ENCODE measurements around the gene NAA60.

NAA60 gene

DNA sequence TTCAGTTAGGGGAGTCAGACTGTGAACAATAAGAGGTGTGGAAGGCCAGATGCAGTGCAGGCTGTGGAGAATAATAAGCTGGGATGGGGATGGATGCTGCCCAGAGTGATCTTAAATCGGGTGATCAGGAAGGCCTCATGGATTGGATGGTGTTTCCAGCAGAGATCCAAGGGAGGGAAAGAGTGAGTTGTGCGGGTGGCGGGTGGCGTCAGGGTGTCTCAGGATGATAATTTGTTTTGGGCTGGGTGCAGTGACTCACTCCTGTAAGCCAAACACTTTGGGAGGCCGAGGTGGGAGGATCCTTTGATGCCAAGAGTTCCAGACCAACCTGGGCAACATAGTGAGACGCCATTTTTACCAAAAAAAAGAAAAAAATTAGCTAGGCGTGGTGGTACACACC lies 65.3 kb downstream of the NAA60 start:
- no peak for DNase-seq
- H3K27me3 ChIP-seq (replicated peaks), result no peaks in the 10 kb centered on the region
- H3K36me3 ChIP-seq (replicated peaks), result peaks cover 25% of the 10 kb centered on the region
- in situ Hi-C loops (cut with HindIII; ENCODE audit: low pct_ligation_motif_present, low sequenced_read_pairs), result no loop called here
- no peak overlapping the region for H3K27ac ChIP-seq
- no peak overlapping the region for H3K4me3 ChIP-seq (ENCODE audit: low read depth, low read length)
- TF ChIP-seq, protein P1, sequence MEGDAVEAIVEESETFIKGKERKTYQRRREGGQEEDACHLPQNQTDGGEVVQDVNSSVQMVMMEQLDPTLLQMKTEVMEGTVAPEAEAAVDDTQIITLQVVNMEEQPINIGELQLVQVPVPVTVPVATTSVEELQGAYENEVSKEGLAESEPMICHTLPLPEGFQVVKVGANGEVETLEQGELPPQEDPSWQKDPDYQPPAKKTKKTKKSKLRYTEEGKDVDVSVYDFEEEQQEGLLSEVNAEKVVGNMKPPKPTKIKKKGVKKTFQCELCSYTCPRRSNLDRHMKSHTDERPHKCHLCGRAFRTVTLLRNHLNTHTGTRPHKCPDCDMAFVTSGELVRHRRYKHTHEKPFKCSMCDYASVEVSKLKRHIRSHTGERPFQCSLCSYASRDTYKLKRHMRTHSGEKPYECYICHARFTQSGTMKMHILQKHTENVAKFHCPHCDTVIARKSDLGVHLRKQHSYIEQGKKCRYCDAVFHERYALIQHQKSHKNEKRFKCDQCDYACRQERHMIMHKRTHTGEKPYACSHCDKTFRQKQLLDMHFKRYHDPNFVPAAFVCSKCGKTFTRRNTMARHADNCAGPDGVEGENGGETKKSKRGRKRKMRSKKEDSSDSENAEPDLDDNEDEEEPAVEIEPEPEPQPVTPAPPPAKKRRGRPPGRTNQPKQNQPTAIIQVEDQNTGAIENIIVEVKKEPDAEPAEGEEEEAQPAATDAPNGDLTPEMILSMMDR (IDR thresholded peaks at IDR 0.05; ENCODE audit: low read depth, low read length, missing control alignments), result no peak

DNA sequence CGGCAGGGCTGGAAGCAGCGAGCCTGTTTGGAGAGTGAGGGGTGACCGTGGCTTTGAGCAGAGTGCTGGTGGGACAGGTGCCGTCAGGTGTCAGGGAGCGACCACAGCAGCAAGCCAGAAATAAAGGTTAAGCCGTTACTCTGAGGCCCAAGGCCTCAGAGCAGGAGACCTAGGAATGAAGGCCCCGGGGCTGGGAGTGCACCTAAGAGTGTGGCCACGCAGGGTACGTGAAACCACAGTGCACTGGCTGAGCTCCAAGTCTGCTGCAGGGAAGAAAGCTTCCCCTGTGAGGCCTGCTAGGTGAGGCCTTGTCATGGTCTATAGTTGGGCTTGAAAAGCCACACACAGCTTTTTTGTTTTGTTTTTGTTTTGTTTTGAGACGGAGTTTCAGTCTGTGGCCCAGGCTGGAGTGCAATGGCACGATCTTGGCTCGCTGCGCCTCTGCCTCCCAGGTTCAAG lies 66.0 kb downstream of the NAA60 start:
- TF ChIP-seq, protein P1 (IDR thresholded peaks at IDR 0.05; ENCODE audit: low read depth, low read length, missing control alignments), result no peak
- Histone ChIP-seq H3K4me3 (ENCODE audit: low read depth, low read length) (no peak overlapping the region), H3K27ac (no peak overlapping the region), H3K27me3 (replicated peaks) (no peaks in the 10 kb centered on the region), H3K36me3 (replicated peaks) (peaks cover 25% of the 10 kb centered on the region)
- in situ Hi-C loops (cut with HindIII; ENCODE audit: low pct_ligation_motif_present, low sequenced_read_pairs), result no loop called here
- no peak for DNase-seq

DNA sequence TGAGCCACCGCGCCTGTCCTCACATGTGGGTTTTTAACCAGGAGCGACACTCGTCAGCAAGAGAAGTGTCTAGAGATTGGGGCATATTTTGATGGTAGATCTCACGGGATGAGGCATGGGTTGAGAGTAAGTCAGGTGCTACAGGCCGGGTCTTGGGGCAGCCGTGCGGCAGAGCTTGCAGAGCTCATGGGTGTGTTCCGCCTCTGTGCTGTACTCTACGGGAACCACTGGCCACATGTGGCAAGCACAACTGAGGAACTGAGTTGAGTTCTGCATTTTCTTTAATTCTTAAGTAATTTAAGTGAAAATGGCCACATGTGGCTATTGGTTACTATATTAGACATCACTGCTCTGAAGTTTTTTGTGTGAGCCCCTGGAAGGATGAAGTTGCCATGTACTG lies 66.9 kb downstream of the NAA60 start:
- no peak overlapping the region for H3K27ac ChIP-seq
- DNase-seq, result no peak
- TF ChIP-seq, protein P1 (IDR thresholded peaks at IDR 0.05; ENCODE audit: low read depth, low read length, missing control alignments), result no peak
- H3K4me3 ChIP-seq (ENCODE audit: low read depth, low read length), result no peak overlapping the region
- in situ Hi-C loops (cut with HindIII; ENCODE audit: low pct_ligation_motif_present, low sequenced_read_pairs), result no loop called here
- peaks cover 25% of the 10 kb centered on the region for H3K36me3 ChIP-seq (replicated peaks)
- H3K27me3 ChIP-seq (replicated peaks), result no peaks in the 10 kb centered on the region

DNA sequence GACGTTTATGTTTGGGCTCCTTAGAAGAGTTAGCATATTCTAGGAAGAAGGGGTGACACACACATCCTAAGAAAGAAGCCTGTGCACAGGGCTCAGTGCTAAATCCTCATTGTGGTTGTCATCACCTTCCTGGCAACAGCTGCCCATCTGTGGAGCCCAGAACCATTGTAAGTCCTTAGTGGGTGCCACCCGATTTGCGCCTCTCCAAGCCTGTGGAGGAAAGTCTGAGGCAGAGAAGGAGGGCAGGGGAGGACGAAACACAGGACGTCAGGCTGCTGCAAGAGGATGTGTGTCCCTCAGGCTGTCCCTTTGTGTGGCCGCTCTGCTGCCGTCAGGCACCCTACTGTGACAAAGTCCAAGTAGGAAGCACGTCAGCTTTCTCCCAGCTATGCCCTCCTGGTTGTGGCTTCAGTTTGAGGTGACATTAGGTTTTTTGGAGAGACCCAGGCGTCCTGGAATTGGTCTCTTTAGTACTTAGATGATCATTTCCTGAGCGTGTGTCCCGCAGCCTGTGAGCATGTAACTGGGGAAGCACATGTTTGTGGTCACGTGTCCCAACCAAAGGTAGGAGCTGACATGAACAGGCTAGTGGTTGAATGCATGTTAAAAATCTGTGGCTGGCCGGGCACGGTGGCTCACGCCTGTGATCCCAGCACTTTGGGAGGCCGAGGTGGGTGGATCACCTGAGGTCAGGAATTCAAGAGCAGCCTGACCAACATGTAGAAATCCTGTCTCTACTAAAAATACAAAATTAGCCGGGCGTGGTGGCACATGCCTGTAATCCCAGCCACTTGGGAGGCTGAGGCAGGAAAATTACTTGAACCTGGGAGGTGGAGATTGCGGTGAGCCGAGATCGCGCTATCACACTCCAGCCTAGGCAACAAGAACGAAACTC lies 68.1 kb downstream of the NAA60 start:
- Histone ChIP-seq H3K4me3 (ENCODE audit: low read depth, low read length) (no peak overlapping the region), H3K27ac (no peak overlapping the region), H3K36me3 (replicated peaks) (peaks cover 31% of the 10 kb centered on the region), H3K27me3 (replicated peaks) (no peaks in the 10 kb centered on the region)
- in situ Hi-C loops (cut with HindIII; ENCODE audit: low pct_ligation_motif_present, low sequenced_read_pairs), result no loop called here
- no peak for DNase-seq
- TF ChIP-seq, protein P1 (IDR thresholded peaks at IDR 0.05; ENCODE audit: low read depth, low read length, missing control alignments), result no peak

DNA sequence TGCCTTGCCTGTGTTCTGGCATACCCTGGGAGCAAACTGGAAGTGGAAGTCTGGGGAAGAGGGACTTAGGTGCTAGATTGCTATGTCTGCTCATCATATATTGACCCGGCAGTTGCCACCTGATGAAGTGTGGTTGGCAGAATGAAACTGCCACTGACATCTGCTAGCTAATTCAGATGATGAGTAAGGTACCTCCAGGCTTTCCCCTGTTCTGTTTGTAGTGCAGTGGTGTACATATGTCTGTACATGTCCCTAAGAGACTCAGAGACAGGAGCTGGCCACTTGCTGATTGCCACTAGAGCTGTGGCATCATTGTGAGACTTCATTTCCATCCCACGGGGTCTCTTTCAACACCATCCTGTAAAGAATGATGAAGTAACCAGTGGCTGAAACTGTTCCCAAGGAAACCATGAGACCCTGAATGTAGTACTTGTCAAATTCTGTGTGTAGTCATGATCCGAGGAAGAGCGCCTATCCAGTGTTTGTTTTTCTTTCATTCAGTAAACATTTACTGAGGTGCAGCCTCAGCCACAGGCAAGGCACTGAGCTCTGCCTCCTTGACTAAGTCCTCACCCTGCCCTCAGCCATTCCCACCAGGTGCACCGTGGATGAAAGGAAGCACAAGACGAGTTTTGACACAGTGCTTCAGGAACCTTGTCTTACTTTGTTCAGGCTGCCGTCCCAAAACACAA lies 70.6 kb downstream of the NAA60 start:
- peaks cover 25% of the 10 kb centered on the region for H3K36me3 ChIP-seq (replicated peaks)
- no peaks in the 10 kb centered on the region for H3K27me3 ChIP-seq (replicated peaks)
- TF ChIP-seq, protein P1 (IDR thresholded peaks at IDR 0.05; ENCODE audit: low read depth, low read length, missing control alignments), result no peak
- DNase-seq, result no peak
- no peak overlapping the region for H3K27ac ChIP-seq
- in situ Hi-C loops (cut with HindIII; ENCODE audit: low pct_ligation_motif_present, low sequenced_read_pairs), result no loop called here
- H3K4me3 ChIP-seq (ENCODE audit: low read depth, low read length), result no peak overlapping the region
